HG02884 (cell line): ENCODE results near the gene PRPF18.

ENCODE experiments used
- ATAC-seq: cut with Tn5 transposase; IDR thresholded peaks from one replicate; pipeline ENCODE4 v1.9.1; 2021; ENCODE audit warnings: mild to moderate bottlenecking, moderate library complexity; ENCODE audit not compliant: unreplicated experiment

PRPF18 gene

GRCh38 chr10:13637894-13638293 is 51.1 kb downstream of the PRPF18 start:
- no peak for ATAC-seq

GRCh38 chr10:13642293-13642692 is 55.5 kb downstream of the PRPF18 start:
- ATAC-seq, result no peak

- no peak for ATAC-seq
These were observed 56.3 kb downstream of the PRPF18 start for GRCh38 chr10:13643016-13643415.

GRCh38 chr10:13644866-13645265 is 58.1 kb downstream of the PRPF18 start:
- ATAC-seq, result no peak

GRCh38 chr10:13648425-13648824 is 61.7 kb downstream of the PRPF18 start:
- no peak for ATAC-seq

- no peak for ATAC-seq
These were observed 63.2 kb downstream of the PRPF18 start for GRCh38 chr10:13649844-13650520.

GRCh38 chr10:13650961-13651360 is 64.2 kb downstream of the PRPF18 start:
- no peak for ATAC-seq

- ATAC-seq, result no peak
These were observed 65.4 kb downstream of the PRPF18 start for GRCh38 chr10:13651969-13652720.

GRCh38 chr10:13652860-13653259 is 66.1 kb downstream of the PRPF18 start:
- no peak for ATAC-seq

- ATAC-seq, result no peak
These were observed 67.5 kb downstream of the PRPF18 start for GRCh38 chr10:13654118-13654830.

GRCh38 chr10:13654846-13655245 is 68.1 kb downstream of the PRPF18 start:
- ATAC-seq, result no peak

- ATAC-seq, result no peak
These were observed 69.8 kb downstream of the PRPF18 start for GRCh38 chr10:13656337-13657100.

- no peak for ATAC-seq
These were observed 70.4 kb downstream of the PRPF18 start for GRCh38 chr10:13657101-13657680.

GRCh38 chr10:13658264-13658663 is 71.5 kb downstream of the PRPF18 start:
- ATAC-seq, result no peak

- ATAC-seq, result no peak
These were observed 72.3 kb downstream of the PRPF18 start for GRCh38 chr10:13658871-13659685.

- no peak for ATAC-seq
These were observed 73.3 kb downstream of the PRPF18 start for GRCh38 chr10:13659887-13660550.

GRCh38 chr10:13660551-13660920 is 73.8 kb downstream of the PRPF18 start:
- ATAC-seq, result no peak

- ATAC-seq, result no peak
These were observed 74.5 kb downstream of the PRPF18 start for GRCh38 chr10:13661256-13661655.

- ATAC-seq, result no peak
These were observed 78.9 kb downstream of the PRPF18 start for GRCh38 chr10:13665516-13666262.
